ENCODE results near the gene BIN2.
"Not testable (repeated sequence)": the region's sequence is repeated elsewhere in the genome, so short reads cannot be mapped to it uniquely, and the experiment has no call there.

BIN2 gene

DNA sequence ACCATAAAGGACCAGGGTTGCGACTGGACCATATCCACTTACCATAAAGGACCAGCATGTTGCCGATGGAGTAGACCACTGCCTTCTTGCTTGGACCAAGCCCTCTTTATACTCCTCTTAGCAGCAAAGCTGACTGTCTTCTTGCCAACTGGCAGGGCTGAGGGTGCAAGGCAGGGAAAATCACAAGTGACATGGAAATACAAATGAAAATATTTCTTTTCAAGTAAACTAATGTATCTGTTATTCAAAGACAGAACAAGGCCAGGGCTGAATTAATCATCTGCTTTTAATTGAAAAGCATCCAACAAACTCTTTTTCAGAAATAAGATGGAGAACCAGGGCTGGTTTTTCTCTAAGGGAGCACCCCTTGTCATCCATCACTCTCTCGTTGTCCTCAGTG is 22.6 kb upstream of the BIN2 start, which contains the start of gene CELA1:
Gene CELA1 (minus strand): TSS at position 99 of the 400 bp plus-strand sequence. CDS start 41 bp downstream, at position 58.
- no peak for FAIRE-seq
- DNase-seq (ENCODE audit: low spot score): no peak

DNA sequence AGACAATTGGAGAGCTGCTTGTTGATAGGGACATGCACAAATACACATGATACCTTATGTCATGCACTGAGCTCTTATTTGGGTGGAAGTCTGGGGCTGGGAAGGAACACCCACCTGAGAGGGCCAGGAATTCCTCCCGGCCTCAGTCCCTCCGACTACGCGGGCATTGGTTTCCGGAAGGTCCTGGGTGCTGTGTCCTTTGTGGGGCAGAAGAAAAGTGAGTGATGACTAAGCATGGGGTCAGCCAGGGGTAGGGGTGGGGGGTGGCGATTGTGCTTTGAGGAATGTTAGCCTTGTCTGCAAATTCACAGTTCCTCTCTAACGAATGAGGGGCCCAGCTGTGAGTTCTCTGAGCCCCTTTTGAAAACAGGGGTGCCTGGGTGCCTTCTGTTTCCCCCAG is 21.7 kb upstream of the BIN2 start:
- FAIRE-seq (no peak), DNase-seq (ENCODE audit: low spot score) (peak; percentile 77)

DNA sequence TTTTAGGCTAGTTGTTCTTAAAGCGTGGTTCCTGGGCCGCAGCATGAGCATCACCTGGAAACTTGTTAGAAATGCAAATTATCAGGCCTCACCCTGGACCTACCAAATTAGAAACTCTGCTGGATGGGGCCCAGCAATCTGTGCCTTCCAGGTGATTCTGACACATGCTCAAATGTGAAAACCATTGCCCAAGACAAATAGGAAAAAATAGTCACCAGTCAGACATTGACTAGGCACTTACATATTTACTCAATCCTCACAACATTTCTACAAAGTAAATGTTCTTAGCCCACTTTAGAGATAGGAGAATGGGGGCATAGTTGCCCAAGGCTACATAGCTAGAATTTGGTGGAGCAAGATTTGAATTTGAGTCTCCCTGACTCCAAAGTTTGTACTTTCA is 19.2 kb upstream of the BIN2 start:
- FAIRE-seq (no peak), DNase-seq (ENCODE audit: low spot score) (no peak)

DNA sequence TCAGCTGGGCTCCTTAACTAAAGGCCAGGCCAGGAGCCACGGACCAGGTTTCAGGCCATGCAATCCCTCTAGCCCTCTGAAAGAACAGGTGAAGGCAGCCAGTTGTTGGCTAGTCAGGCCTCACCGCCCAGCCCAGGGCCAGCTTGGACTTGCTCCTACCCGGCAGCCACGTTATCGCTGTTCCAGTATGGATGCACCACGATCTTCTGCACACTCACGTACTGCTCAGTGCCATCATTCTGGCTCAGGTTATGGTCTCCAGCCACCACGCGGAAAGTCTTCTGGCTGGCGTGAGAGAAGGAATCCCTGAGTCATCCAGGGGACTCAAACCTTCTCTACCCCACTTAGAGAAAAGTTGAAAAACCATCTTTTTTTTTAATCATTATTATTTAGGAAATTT is 18.4 kb upstream of the BIN2 start:
- DNase-seq (ENCODE audit: low spot score) (no peak), FAIRE-seq (no peak)

DNA sequence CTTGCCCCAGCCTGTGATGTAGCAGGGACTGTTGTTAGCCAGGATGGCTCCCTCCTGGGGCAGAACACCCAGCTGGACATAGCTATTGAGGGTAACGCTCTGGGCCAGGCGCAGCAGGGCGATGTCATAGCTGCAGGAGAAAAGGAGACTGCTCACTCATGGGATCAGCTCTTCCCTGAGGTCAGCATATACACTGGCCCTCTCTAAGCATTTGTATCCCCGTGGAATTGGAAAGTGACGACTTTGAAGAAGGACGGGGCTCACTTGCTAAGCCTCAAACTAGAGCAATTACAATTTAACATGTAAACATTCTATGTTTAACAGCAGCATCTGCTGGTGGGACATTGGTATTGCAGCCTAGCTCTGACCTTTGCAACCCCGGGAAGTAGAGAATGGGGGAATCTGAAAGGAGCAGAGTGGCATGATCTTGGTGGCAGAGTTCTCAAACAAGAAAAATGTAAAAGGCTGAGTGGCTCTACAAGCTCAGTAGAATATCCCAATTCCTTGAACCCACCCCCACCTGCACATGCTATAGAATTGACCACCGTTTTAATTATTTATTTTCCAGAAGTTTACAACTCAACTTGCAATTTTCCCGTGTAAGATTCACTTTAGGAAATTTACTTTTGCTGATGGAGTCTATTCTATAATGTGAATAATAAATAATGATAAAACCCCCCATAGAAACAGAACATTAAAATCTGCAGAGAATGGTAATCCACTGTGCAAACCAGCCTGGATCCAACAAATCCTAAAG is 17.5 kb upstream of the BIN2 start:
- DNase-seq (ENCODE audit: low spot score) (peak; percentile 73), FAIRE-seq (no peak)

DNA sequence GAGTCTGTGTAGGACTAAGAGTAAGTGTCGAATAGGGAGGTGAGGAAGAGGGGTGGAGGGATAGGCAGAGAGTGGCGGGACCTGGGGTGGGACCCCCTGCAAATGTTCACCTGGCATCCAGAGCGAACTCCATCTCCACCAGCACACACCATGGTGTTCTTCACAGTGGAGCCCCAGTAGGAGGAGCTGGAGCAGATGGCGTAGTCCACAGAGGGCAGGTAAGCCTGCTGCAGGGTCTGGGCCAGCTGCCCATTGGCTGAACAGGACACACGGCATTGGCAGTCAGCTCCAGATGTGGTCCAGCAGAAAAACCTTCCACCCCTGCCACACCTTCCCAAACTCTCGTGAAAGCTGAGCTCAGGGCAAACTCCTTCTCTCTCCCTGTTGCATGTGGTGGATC is 15.8 kb upstream of the BIN2 start:
- FAIRE-seq (no peak), DNase-seq (ENCODE audit: low spot score) (no peak)

DNA sequence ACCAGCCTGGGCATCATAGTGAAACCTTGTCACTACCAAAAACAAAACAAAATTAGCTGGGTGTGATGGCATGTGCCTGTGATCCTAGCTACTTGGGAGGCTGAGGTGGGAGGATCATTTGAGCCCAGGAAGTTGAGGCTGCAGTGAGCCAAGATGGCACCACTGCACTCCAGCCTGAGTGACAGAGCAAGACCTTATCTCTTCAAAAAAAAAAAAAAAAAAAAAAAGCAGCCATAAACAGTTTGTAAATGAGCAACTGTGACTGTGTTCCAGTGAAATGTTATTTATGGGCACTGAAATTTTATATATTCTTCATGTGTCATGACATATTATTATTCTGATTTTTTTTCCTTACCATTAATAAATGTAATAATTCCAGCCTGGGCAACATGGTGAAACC is 13.4 kb upstream of the BIN2 start:
- DNase-seq (ENCODE audit: low spot score); FAIRE-seq: not testable (repeated sequence)

DNA sequence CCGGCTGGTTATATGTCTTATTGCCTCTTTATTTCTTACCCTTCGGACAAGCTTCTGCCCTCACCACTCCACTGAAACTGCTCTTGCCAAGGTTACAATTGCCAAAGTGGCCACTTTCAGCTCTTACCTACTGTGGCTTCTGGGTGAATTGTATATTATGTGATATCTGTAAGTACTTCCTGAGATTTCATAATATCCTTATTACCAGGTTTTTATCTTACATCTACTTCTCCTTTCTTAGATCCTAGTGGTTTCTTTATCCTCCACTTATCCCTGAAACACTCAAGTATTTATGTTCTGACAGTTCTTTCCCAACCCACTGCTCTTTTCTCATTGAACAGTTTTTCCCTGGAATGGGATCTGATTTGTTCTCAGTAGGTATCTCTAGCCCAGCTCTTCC is 12.0 kb upstream of the BIN2 start:
- FAIRE-seq (no peak), DNase-seq (ENCODE audit: low spot score) (no peak)

DNA sequence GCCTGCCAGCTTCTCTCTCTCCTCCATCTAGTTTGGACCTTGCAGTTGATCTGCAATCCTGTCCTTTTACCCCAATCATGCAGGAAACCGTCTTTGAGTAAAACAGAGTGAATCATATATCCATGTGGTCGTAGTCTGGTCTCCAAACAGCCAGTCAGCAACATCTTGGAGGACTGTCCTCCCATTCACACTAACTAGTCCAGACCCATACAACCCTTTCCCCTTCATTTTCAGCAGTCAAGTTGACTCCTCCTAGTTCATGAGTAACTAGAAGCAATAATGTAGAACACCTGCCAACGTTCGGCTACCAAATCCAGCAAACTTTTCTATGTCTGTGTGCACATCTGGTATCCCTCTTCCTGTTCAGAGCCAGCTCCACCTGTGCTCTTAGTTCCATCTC is 10.8 kb upstream of the BIN2 start:
- no peak for DNase-seq (ENCODE audit: low spot score)
- no peak for FAIRE-seq

DNA sequence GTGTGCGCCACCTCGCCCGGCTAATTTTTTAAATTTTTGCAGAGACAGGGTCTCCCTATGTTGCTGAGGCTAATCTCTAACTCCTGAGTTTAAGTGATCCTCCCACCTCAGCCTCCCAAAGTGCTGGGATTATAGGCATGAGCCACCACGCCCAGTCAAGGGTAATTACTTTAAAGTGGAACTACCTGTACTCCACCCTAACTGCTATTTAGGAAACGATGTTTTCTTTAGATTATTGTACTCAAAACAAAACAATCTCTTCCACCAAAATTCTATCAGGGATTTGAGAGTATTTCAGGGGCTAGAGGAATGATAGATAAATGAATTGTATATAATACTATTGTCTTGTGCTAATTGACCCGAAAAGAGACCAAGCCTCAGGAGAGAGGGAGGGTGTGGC is 9.6 kb upstream of the BIN2 start:
- FAIRE-seq: no peak

DNA sequence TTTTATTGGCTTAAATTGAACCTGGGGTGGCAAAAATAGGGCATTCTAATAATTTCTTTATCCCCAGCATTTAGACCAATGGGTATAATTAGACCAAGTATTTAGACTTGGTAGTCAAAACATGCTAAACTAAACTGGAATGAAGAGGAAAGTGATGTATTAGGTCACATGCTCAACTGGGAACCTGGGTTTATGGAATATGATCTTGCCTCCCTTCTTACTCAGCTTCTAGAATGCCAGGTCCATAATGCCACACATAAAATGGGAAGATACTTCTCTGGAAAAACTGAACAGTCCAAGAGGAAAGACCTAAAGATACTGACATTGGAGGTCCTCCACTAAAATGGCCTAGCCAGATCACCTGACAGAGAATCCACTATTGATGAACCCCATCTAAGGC is 6.2 kb upstream of the BIN2 start:
- DNase-seq (ENCODE audit: low spot score): no peak
- no peak for FAIRE-seq

More for the DNA sequence above, 9.6 kb upstream of the BIN2 start:
- DNase-seq (ENCODE audit: low spot score): no peak

DNA sequence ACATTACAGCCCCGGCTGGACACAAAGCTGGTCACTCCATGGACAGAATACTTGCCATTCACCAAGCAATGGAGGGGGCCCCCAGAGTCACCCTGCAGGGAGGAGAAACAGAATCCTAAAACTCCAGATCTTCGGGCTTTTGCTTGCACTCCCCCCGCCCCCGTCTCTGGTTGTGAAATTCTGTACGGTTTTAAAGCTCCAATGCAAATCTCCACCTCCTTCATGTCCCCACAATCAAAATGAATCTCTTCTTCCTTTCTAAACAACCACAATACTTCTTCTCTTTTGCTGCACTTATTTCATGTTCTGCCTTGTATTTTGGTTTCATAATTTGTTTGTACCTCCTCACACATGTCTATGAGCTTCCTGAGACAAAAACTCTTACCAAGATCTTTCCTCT is 5.8 kb upstream of the BIN2 start:
- no peak for DNase-seq (ENCODE audit: low spot score)
- FAIRE-seq: no peak

DNA sequence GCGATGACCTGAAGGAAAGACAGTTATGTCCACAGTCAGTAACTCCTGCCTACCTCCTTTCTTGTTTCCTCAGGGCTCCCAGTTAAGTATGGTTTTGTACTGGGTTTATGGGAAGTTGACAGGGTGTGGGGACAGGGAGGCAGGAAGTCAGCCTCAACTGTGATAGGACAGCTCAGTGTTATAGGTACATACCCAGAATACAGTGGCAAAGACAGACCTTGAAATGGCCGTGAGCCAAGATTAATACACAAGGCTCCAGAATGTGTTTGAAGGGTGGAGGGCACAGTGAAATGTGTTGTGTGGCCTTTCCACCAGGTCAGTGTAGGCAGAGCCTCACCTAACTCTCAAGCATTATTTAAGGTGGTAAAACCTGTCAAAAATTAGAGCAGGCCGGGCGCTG is 4.6 kb upstream of the BIN2 start:
- DNase-seq (ENCODE audit: low spot score) (no peak), FAIRE-seq (no peak)

DNA sequence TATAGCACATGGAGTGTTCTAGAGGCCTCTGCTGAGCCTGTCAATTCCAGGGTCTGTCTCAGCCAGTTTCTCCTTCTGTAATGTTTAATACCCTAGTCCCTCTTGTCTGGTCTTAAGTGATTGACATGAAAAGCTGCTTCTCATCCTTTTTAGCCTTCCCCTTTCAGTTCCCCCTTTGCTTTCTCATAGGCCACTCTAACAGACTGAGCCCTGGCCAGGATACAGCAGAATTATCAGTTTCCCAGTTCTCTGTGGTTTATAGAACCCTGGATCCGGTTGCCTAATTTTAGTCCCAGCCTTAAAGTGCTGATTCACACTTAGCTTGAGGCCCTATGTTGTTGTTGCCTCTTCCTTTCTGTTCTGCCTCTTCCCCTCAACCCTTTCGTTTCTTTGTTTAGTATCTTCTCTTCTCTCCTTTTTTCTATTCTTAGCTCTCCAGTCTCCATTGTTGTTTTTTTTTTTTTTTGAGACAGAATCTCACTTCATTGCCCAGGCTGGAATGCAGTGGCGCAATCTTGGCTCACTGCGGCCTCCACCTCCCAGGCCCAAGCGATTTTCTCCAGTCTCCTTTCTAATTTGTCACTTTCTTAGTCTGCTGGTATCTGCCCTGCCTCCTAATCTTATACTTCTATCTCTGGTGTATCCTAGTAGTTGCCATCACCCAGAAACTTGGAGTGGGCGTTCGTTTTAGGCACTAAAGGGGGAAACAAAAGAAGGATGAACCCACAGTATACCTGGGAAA is 2.9 kb upstream of the BIN2 start:
- FAIRE-seq (no peak), DNase-seq (ENCODE audit: low spot score) (peak; percentile 41)

DNA sequence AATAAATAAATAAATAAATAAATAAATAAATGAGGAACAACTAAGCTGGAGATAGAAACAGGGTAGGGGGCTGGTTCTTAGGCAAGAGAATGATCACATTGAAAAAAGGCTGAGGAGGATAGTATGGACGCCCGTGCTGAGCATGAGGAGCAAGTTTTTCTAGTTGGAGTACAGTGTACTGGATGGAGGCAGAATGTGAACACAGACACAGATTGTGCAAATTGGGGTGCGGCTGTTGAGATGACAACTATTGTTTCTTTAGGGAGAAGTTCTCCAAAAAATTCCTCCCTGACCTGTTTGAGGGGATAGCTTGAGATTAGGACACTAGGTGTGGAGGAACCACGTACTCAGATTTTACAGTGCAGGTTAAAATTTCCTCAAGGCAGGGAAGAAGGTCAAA is 979 bp upstream of the BIN2 start:
- no peak for FAIRE-seq
- DNase-seq (ENCODE audit: low spot score): no peak

DNA sequence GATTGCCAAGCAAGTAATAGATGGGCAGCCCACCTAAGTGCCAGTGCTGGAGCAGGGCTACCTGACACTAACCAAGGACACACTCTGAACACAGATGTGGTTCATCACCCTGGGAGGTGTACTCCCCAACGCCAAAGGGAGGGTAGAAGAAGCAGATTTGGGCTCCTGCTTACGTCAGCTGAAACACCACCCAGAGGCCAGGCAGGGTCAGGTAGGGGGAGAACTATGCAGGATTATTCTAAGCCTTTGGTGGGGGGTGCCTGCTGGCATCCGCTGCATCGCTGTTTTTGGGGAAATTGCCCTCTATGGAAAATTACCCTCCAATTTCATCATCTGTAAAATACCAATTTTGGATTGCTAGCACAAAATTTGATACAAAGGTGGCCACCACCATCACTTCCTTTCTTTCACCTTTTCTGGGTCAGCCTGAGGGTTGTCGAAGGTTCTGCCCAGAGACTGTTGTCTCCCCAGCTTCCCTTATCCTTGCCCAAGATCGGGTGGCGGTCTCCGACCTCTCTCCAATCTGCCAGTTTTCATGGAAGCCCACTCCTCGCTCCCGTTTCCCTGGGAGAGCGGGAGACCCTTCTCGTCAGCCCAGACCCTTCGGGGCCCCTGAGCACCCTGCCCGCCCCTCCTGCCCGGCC is 535 bp downstream of the BIN2 start:
- FAIRE-seq (no peak), DNase-seq (ENCODE audit: low spot score) (no peak)

DNA sequence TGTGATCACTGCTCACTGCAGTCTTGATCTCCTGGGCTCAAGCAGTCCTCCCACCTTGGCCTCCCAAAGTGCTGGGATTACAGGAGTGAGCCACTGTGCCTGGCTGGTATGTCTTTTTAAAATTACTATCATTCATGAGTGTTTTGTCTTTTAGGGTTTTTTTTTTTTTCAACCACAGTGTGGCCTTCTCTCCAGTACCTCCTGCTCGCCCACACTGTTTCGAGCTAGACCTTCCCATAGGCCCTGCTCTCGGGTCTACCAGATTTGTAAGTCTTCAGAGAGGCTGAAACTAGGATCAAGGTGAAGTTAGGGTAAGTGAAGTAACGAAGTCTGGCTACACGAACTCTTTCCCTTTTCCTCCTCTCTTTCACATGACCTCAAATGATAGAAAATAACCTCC is 1.5 kb downstream of the BIN2 start:
- DNase-seq (ENCODE audit: low spot score) (no peak), FAIRE-seq (no peak)

DNA sequence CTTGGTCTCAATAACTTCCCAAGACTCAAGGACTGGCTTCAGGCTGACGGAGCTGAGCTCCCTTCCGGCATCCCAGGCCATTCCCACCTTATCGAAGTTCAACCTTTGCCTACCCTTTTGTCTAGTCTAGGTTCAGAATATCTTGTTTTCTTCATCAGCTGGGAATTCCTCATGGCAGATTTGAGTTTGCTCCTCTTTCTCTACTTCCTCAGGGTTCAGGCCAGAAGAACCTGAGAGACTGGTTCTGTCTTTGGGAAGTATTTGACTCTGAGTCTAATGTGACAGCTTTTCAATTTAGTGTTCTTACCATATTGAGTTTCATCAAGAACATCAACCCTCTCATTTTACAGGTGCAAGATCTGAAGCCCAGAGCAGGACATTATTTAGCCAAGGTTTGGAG is 2.1 kb downstream of the BIN2 start:
- DNase-seq (ENCODE audit: low spot score) (no peak), FAIRE-seq (no peak)

DNA sequence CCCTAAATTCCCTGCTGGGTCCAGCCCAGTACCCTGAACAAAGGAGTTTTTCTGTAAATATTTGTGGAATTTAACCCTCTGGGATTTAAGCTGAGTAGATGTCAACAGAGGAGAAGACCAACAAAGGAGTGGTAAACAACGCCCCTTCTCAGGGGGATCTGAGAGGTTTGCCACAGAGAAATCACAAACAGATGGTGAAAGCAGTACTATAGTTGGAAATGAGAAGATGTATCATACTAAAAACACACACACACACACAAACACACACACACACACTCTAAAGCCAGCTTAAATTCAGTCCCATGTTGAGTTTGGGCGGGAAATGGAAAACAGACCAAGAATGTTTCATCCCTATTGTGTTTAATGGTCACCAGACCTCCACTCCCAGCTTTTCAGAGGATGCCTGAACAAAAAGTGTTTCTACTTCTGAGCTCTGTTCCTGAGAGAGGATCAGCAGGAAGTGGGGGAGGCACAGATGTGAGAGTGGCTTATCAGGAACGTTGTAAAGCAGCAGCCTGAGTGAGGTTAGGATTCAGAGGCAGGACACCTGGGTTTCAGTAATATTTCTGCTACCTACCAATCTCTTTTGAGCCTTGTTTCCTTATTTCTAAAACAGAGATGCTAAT is 3.2 kb downstream of the BIN2 start:
- FAIRE-seq (no peak), DNase-seq (ENCODE audit: low spot score) (no peak)

DNA sequence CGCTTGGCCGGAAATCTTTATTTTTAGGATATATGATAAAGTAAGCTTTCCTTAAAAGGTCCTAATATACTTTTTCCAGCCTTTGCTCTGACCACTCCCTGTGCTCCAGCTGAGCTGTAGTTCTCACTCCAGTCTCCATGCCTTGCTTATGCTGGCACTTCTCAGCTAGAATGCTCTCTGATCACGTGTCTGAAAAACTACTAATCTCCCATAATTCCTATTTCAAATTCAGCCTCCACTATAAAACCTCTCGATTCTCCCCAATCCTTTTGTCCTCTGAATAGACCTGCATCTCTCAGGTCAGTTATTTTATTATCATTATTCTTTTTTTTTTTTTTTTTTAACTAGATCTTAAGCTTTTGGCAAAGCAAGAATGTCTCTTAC is 3.7 kb downstream of the BIN2 start:
- DNase-seq (ENCODE audit: low spot score) (no peak), FAIRE-seq (no peak)

DNA sequence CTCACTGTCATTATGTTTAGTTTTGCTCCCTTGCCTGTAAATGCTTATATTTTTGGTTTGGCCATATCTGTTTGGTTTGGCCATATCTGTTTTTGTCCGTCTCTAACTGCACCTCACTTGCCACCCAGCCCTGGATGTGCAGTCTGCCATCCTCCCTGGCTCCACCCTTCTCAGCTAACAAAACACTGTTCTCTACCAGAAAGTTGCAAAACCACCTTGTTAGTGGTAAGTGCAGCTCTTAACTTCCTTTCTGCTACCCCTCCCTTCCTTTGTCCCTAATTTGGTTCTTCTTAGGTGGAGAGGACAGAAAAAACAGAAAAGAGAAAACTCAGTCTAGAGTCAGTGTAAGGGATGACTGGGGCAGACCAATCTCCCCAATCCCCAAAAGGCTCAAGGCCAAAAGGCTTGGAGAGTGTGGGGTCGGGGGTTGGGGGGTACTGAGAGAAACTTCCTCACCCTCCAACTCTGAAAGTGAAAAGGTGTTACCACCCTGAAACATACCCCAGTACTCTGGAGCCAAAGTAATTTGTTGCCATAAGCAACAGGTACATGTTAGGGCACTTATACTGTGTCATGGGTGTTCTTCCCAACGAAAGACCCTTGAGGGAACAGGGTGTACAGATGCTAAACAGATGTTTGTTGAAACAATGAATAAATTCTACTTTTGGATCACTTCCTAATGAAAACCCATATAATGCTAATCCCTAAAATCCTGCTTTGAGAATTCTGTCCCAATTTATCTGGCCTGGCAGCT is 5.0 kb downstream of the BIN2 start:
- DNase-seq (ENCODE audit: low spot score) (no peak), FAIRE-seq (no peak)
